ENCODE data around the gene SLC39A11.

The SLC39A11 gene

DNA sequence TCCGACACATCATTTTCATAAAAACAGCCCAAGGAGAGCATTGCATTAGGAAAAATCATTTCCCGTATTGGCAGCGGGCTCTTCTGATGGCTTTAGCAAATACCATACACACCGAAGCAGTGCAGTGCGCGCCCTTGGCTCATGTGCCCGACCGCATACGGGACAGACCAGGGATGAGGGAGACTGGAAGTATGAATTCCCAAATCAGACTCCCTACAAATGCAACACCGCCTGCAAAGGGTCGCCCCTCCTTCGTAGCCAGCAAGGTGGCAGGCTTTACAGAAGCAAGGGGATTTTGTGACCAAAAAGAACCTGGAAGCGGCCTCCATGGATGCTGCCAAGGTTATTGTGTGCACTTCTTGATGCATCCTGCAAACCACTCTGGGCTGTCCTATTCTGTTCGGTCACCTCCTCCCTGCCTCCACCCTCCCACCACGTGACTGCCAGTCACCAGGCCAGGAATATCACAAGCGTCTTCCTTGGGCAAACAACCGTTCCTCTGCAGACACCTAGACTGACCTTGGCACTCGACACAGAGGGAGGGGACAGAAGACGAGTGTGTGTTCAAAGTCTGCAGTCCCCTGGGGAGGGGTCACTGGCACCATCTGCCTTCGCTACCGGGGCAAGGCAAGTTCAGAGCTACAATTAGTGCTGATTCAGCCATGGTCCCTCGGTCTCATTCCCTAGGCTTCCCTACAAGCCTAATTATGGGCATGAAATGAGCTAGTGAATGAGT is 460.4 kb downstream of the SLC39A11 start:
- no peak for DNase-seq

DNA sequence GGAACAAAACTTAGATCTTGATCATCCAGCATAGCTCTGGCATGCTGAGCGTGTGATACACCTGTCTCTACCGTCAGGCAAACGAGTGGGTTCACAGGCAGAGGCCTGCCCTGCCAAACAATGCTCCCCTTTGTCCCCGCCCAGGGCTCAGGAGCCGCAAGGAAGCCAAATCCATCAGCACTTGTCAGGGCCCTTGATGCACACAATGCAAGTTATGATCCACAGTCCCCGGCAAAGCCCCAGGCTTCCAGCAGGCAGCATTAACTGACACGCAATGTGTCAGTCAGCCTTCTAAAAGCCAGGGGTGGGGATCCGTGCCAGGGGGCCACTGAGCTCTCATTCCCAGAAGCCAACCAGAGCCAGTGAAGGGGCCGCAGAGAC is 460.9 kb downstream of the SLC39A11 start:
- no peak for DNase-seq

DNA sequence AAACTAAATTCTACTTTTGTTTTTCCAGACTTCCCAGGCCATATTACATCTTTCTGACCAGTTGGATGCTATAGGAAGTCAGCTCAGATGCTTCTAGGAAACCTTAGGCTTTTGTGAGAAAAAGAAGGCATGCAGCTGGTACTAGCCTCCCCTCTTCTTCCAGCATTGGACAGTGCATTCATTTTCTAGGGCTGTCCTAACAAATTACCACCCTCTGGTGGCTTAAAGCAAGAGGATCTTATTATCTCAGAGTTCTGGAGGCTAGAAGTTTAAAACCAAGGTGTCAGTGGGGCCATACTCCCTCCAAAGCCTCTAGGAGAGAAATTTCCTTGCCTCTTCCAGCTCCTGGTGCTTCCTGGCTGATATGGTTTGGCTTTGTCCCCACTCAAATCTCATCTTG is 467.8 kb downstream of the SLC39A11 start:
- DNase-seq, result no peak

DNA sequence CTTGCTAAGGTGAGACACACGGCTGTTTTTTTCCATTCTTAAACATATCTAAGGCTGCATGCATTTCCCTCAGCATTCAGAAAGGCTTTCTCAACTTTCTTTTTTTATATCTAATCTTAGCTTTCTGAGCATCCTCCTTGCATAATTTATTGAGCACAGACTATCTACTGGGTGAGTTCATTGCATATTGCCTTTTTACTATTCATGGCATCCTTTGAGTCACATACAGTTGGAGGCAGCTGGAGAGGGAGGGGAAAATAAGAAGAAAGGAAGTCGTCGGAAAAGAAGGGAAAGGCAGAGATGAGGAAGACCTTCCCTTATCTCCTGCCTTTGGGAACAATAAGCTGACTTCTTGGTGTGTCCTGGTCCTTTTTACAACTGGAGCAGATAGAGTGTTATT is 468.3 kb downstream of the SLC39A11 start:
- DNase-seq, result no peak

GRCh38 chr17:72622661-72623433 is 469.6 kb downstream of the SLC39A11 start:
- no peak for DNase-seq

GRCh38 chr17:72619976-72620650 is 472.4 kb downstream of the SLC39A11 start:
- no peak for DNase-seq

- no peak for DNase-seq
Measured at GRCh38 chr17:72618001-72618509, 474.4 kb downstream of the SLC39A11 start.

DNA sequence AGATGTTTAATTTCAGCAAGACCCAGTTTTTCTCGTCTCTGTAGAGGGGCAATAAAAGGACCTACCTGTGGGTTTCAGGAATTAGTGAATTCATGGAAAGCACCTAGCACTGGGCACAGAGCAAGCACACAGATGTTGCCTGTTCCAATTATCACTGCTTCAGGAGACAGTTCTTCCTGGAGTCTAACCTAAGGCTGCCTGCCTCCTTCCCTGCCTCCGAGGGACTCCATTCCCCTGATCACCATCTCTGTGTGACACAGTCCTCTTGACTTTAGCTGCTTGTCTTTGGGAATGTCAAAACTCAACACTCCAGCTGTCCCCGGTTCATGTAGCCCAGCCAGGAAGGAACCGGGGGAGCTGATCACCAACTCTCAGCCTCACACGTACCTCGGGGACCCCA is 474.9 kb downstream of the SLC39A11 start:
- DNase-seq, result no peak

GRCh38 chr17:72616447-72616846 is 476.0 kb downstream of the SLC39A11 start:
- DNase-seq, result no peak

GRCh38 chr17:72615627-72615991 is 476.9 kb downstream of the SLC39A11 start:
- DNase-seq, result no peak

GRCh38 chr17:72614871-72615626 is 477.4 kb downstream of the SLC39A11 start:
- no peak for DNase-seq

DNA sequence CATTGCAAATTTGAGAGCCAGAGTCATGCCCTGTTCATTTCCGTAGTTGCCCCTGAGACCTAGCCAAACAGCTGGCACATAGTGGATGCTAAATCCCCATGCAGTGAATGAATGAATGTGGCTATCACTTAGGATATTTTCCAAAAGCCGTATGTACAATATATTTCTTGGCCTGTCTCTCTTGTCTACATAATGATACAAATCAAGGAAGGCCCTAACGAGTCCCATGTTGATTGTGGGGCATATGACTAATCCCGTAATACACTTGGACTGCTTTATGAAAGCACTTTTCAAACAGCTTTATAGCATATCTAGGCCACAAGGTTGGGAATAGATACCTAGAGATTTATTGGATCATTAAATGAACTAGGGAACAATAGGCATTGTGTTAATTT is 478.0 kb downstream of the SLC39A11 start:
- no peak for DNase-seq

DNA sequence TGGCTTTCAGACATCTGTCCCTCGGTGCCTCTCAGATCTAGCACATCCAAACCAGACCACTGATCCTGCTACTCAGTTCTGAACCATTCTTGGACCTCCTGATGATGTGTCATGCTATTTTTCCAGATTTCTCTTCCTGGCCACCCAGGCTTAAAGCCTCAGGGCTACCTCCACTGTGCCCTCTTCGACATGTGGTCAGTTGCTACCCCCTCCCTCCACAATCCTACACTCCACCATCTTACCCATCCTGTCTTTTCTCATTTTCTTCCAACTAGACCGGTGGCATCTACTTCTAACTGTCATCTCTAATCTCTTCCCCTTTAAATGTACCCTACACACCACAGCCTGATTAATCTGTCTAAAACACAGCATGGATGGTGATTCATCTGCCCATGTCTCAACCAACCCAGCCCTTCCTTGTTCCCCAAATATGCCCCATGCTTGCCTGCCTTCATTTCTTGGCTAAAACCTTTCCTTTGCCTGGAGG is 478.6 kb downstream of the SLC39A11 start:
- no peak for DNase-seq

DNA sequence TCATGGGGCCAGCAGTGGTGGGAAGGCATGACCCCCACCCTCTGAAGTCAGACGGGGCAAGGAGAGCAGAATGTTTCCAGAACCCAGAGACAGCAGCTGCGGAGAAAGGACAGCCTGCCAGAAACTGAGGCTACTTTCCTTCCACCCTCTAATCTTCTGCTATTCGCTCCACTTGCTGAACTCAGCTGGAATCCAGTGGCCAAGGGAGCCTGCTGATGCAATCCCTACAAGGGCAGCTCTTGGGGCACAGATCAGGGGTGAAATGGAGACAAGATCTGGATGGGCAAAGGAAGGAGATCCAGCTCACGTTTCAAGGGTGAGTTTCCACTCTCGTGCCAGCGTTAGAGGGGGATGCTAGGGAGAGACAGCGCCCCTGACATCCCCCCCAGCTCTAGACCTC is 479.1 kb downstream of the SLC39A11 start:
- no peak for DNase-seq

- no peak for DNase-seq
Measured at GRCh38 chr17:72611172-72611571, 481.3 kb downstream of the SLC39A11 start.

- DNase-seq, result no peak
Measured at GRCh38 chr17:72609501-72609900, 483.0 kb downstream of the SLC39A11 start.

- DNase-seq, result no peak
Measured at GRCh38 chr17:72608436-72608835, 484.1 kb downstream of the SLC39A11 start.

- DNase-seq, result no peak
Measured at GRCh38 chr17:72606656-72607055, 485.8 kb downstream of the SLC39A11 start.

DNA sequence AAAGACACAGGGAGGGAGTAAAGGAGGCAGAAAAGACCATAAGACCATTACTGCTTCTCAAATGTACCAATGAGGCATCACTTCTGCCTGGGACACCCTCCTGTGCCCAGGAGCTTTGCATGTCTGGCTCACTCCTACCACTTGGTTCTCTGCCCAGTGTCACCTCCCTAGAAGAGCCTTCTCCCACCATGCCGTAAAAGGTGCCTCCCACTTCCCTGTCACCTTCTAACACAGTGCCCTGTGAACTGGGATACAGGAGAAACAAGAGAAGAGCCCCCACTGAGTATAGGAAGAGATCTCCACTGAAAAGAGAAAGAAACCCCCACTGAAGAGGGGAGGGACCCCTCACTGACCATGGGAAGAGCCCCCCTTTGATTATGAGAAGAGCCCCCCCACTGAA is 486.9 kb downstream of the SLC39A11 start:
- DNase-seq, result no peak

- no peak for DNase-seq
Measured at GRCh38 chr17:72604518-72604917, 488.0 kb downstream of the SLC39A11 start.

DNA sequence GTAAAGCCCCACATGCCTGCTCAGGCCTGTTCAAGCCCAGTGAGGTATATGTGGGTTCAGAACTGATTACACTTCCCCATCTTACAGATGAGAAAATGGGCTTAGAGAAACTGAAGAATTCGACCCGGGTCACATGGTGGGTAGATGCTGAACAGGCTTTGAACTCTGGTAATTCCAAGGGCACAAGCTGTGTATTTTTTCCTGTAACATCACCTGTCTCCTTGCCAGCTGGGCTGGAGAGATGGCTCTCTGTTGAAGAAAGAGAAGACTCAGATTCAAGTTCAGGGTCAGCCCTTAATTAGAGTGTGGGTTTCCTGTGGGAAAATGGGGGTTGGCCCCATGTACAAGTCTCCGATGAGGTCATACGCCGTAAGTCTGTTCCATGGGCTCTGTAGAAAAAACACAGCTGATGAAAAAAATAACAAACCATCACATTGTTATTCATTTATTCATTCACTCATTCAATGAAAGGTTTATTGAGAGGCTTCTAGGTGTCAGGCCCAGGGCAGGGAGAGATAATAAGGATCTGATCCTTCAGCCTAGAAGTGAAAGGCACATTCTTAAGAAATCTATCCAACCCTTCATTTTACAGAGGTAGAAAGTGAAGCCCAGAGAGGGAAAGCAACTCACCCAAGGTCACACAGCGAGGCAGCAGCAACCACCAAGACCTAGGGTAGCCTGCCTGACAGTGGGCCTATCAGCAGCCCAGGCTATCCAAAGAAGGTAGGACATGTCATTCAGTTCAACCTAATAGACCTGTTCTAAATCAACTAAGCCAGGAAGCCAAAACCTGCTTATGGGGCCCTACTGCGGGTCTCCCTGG is 488.9 kb downstream of the SLC39A11 start:
- no peak for DNase-seq

Measured in NCI-H2171 (cell line).